PC-9 (cell line): Measurements from ENCODE around the gene ACTN2. TPM values are rescaled to one million over a fixed set of nuclear protein-coding genes. Genes with fewer than 3 reads are reported as not detected.

Source experiments
- BruUV-seq: library from RNA; stranded (reverse); fragments of 400-500 nt; replicated peaks from 2 replicates; lab custom pipeline; 2021; lab: Mats Ljungman, UMichigan
- CTCF ChIA-PET: fragments of 300-600 bp; sonication (Branson Sonifier 250); formaldehyde crosslinking; loops from one replicate; lab custom pipeline; 2022; ENCODE audit warnings: antibody characterized with exemption; lab: Charles Lee
- POLR2A ChIA-PET: fragments of 300-600 bp; sonication (Branson Sonifier 250); formaldehyde crosslinking; loops from one replicate; lab custom pipeline; 2022; ENCODE audit warnings: antibody characterized with exemption; ENCODE audit not compliant: unreplicated experiment; lab: Charles Lee
- DNase-seq, 2 experiments: peaks; one replicate each; pipeline versions ENCODE4 v3.0.0 to v3.0.0-alpha.2; 2015 to 2022; ENCODE audit warnings: mixed read lengths in 1 of 2
- H2AFZ ChIP-seq: fragments of 200-600 bp; sonication (generic); 2 replicates; pipeline ENCODE4 v1.8.1; 2017; ENCODE audit warnings: antibody characterized with exemption
- H3F3A ChIP-seq: fragments of 200-600 bp; sonication (generic); 2 replicates; pipeline ENCODE4 v1.8.1; 2017; ENCODE audit warnings: antibody characterized with exemption, mild to moderate bottlenecking, low read depth; ENCODE audit not compliant: insufficient read depth
- H3K27ac ChIP-seq: fragments of 200-600 bp; sonication (generic); 2 replicates; pipeline ENCODE4 v1.6.1; 2016; ENCODE audit warnings: mixed run types
- H3K27me3 ChIP-seq: fragments of 200-600 bp; sonication (generic); 2 replicates; pipeline ENCODE4 v1.6.1; 2016; ENCODE audit warnings: low read depth, mixed run types; ENCODE audit not compliant: insufficient read depth
- H3K36me3 ChIP-seq: fragments of 200-600 bp; sonication (generic); 2 replicates; pipeline ENCODE4 v1.6.1; 2016; ENCODE audit warnings: low read depth, mixed run types
- H3K4me1 ChIP-seq: fragments of 200-600 bp; sonication (generic); replicated peaks from 2 replicates; pipeline ENCODE4 v1.6.1; 2016; ENCODE audit warnings: mixed run types; ENCODE audit not compliant: insufficient read depth
- H3K4me2 ChIP-seq: fragments of 200-600 bp; sonication (generic); 2 replicates; pipeline ENCODE4 v1.6.1; 2017; ENCODE audit warnings: mixed run types
- H3K4me3 ChIP-seq: fragments of 200-600 bp; sonication (generic); 2 replicates; pipeline ENCODE4 v1.6.1; 2016; ENCODE audit warnings: mixed run types
- H3K79me2 ChIP-seq: fragments of 200-600 bp; sonication (generic); 2 replicates; pipeline ENCODE4 v1.6.1; 2017; ENCODE audit warnings: low read depth, mixed run types
- H3K9me2 ChIP-seq: fragments of 200-600 bp; sonication (generic); 2 replicates; pipeline ENCODE4 v1.8.1; 2017; ENCODE audit warnings: mild to moderate bottlenecking; ENCODE audit not compliant: insufficient read depth
- H3K9me3 ChIP-seq: fragments of 200-600 bp; sonication (generic); 2 replicates; pipeline ENCODE4 v1.8.1; 2016; ENCODE audit warnings: low read depth; ENCODE audit not compliant: insufficient read depth
- H4K20me1 ChIP-seq: fragments of 200-600 bp; sonication (generic); 2 replicates; pipeline ENCODE4 v1.8.1; 2017; ENCODE audit not compliant: insufficient read depth
- EZH2 ChIP-seq: fragments of 200-600 bp; sonication (generic); IDR thresholded peaks from 2 replicates; pipeline ENCODE4 v1.8.0; 2017; ENCODE audit warnings: antibody characterized with exemption, low read depth
- intact Hi-C: fragments of 100-400 bp; cut with micrococcal nuclease; formaldehyde crosslinking; loops from one replicate; pipeline ENCODE4 v1.10.0; 2022; ENCODE audit not compliant: unreplicated experiment
- total RNA-seq: library from RNA; stranded (reverse); gene quantifications from 2 replicates; pipeline ENCODE4 v1.2.3, GENCODE V29; 2021
- TF ChIP-seq, protein P1 (sequence below): fragments of 200-600 bp; sonication (generic); conservative IDR thresholded peaks from 2 replicates; pipeline ENCODE4 v1.6.1; 2017; ENCODE audit warnings: mixed run types, antibody characterized with exemption, mild to moderate bottlenecking, moderate library complexity

Gene ACTN2
- total RNA-seq, 1 experiment from 2014 or later = not detected

- Histone ChIP-seq H3K27me3 (peaks cover 84% of the 10 kb centered on the region), H3K36me3 (no peaks in the 10 kb centered on the region), H3F3A (no peaks in the 10 kb centered on the region), H3K4me3 (no peak overlapping the region), H3K27ac (no peak overlapping the region), H4K20me1 (no peaks in the 10 kb centered on the region), H3K79me2 (no peaks in the 10 kb centered on the region), H3K9me2 (no peaks in the 10 kb centered on the region), H3K9me3 (no peaks in the 10 kb centered on the region), H3K4me1 (no peaks in the 10 kb centered on the region), H3K4me2 (no peak overlapping the region), H2AFZ (no peak overlapping the region)
- intact Hi-C loops = no loop called here
- ChIA-PET CTCF (no interaction called here), POLR2A (no interaction called here)
- BruUV-seq = no TSS peak
- no peak for DNase-seq
- TF ChIP-seq, protein P1, sequence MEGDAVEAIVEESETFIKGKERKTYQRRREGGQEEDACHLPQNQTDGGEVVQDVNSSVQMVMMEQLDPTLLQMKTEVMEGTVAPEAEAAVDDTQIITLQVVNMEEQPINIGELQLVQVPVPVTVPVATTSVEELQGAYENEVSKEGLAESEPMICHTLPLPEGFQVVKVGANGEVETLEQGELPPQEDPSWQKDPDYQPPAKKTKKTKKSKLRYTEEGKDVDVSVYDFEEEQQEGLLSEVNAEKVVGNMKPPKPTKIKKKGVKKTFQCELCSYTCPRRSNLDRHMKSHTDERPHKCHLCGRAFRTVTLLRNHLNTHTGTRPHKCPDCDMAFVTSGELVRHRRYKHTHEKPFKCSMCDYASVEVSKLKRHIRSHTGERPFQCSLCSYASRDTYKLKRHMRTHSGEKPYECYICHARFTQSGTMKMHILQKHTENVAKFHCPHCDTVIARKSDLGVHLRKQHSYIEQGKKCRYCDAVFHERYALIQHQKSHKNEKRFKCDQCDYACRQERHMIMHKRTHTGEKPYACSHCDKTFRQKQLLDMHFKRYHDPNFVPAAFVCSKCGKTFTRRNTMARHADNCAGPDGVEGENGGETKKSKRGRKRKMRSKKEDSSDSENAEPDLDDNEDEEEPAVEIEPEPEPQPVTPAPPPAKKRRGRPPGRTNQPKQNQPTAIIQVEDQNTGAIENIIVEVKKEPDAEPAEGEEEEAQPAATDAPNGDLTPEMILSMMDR = no peak
- TF ChIP-seq EZH2 = no peak
Measured at GRCh38 chr1:236700903-236701302, 14.6 kb downstream of the ACTN2 start.

DNA sequence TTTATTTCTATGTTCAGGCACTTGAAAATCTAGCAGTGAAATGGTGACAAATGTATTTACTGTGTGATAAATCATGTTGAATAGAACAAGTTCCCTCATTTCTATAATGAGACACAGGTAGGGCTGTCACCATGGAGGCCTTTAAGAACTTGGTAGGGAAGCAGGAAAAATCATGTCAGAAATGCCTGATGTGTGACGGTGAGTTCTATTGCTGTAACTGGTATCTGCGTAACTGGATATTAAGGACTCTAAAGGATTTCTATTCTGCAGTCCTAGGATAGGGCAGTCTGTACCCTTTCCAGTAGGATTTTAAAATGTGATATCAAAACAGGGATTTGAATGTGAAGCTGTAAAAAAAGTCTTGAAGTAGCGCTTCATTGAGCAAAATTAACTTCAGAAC is 15.5 kb downstream of the ACTN2 start:
- H2AFZ ChIP-seq = no peak overlapping the region
- H3K27me3 ChIP-seq = peaks cover 84% of the 10 kb centered on the region
- intact Hi-C loops = no loop called here
- H3K79me2 ChIP-seq = no peaks in the 10 kb centered on the region
- H3K36me3 ChIP-seq = no peaks in the 10 kb centered on the region
- no peaks in the 10 kb centered on the region for H3K9me2 ChIP-seq
- ChIA-PET POLR2A (no interaction called here), CTCF (no interaction called here)
- DNase-seq = no peak
- no peaks in the 10 kb centered on the region for H3F3A ChIP-seq
- H3K4me2 ChIP-seq = no peak overlapping the region
- no TSS peak for BruUV-seq
- H3K4me3 ChIP-seq = no peak overlapping the region
- no peaks in the 10 kb centered on the region for H4K20me1 ChIP-seq
- H3K4me1 ChIP-seq = no peaks in the 10 kb centered on the region
- H3K9me3 ChIP-seq = no peaks in the 10 kb centered on the region
- no peak for TF ChIP-seq EZH2
- TF ChIP-seq, protein P1 = no peak
- H3K27ac ChIP-seq = no peak overlapping the region

- Histone ChIP-seq H3K4me2 (no peak overlapping the region), H4K20me1 (no peaks in the 10 kb centered on the region), H2AFZ (no peak overlapping the region), H3F3A (no peaks in the 10 kb centered on the region), H3K27me3 (peaks cover 86% of the 10 kb centered on the region), H3K79me2 (no peaks in the 10 kb centered on the region), H3K36me3 (no peaks in the 10 kb centered on the region), H3K9me3 (no peaks in the 10 kb centered on the region), H3K27ac (no peak overlapping the region), H3K4me1 (no peaks in the 10 kb centered on the region), H3K9me2 (no peaks in the 10 kb centered on the region), H3K4me3 (no peak overlapping the region)
- DNase-seq = no peak
- POLR2A ChIA-PET = no interaction called here
- TF ChIP-seq, protein P1 = no peak
- no peak for TF ChIP-seq EZH2
- no TSS peak for BruUV-seq
- intact Hi-C loops = no loop called here
- CTCF ChIA-PET = no interaction called here
Measured at GRCh38 chr1:236702791-236703394, 16.6 kb downstream of the ACTN2 start.
